ENCODE data around the gene STX5.
"Not testable (repeated sequence)": the region's sequence is repeated elsewhere in the genome, so short reads cannot be mapped to it uniquely, and the experiment has no call there.

Gene STX5

DNA sequence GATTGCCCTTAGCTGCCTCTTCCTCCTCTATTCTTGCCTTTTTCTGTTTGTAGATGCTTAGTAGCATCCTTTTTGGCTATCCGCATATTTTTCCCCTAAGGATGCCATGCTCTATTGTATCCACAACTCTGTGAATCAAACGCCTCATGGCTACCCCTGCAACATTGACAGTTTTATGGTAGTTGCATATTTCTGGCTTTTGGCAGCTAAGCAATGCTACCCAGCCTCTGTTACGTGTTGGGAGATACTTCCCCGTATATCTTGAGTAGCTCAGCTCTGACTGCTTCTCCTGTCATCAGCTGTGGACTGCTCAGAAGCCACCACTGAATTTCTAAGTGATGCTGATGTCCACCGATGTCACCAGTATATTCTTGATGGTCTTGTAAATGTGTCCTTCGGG, 33.8 kb upstream of the STX5 start:
- DNase-seq (ENCODE audit: low read depth, low spot score): no peak
- TF ChIP-seq FOXP2 (optimal IDR thresholded peaks at IDR 0.05; ENCODE audit: control extremely low read depth, extremely low read length, insufficient read depth): no peak
- no peak for TF ChIP-seq POLR2AphosphoS5 (IDR thresholded peaks at IDR 0.05; ENCODE audit: borderline replicate concordance, low read depth, low read length)
- TF ChIP-seq EZH2 (IDR thresholded peaks at IDR 0.05): no peak

GRCh38 chr11:62863687-62864335, 32.0 kb upstream of the STX5 start:
- Histone ChIP-seq H3K36me3 (ENCODE audit: insufficient read depth, low read length) (peaks cover 50% of the 10 kb centered on the region), H3K9ac (ENCODE audit: insufficient read length) (no peak overlapping the region), H3K9me3 (ENCODE audit: low read depth, low read length) (no peaks in the 10 kb centered on the region), H3K27ac (no peak overlapping the region; the same call in 1 of the 2 replicates), H3K4me3 (no peak overlapping the region)
- DNase-seq (ENCODE audit: low read depth, low spot score): no peak
- no peak for TF ChIP-seq POLR2AphosphoS5 (IDR thresholded peaks at IDR 0.05; ENCODE audit: borderline replicate concordance, low read depth, low read length)
- TF ChIP-seq EZH2 (IDR thresholded peaks at IDR 0.05): no peak
- TF ChIP-seq FOXP2 (optimal IDR thresholded peaks at IDR 0.05; ENCODE audit: control extremely low read depth, extremely low read length, insufficient read depth): no peak

More for the DNA sequence above, 33.8 kb upstream of the STX5 start:
- Histone ChIP-seq H3K9ac (ENCODE audit: insufficient read length) (no peak overlapping the region), H3K27ac (no peak overlapping the region), H3K36me3 (ENCODE audit: insufficient read depth, low read length) (peaks cover 50% of the 10 kb centered on the region), H3K9me3 (ENCODE audit: low read depth, low read length) (no peaks in the 10 kb centered on the region), H3K4me3 (no peak overlapping the region)

DNA sequence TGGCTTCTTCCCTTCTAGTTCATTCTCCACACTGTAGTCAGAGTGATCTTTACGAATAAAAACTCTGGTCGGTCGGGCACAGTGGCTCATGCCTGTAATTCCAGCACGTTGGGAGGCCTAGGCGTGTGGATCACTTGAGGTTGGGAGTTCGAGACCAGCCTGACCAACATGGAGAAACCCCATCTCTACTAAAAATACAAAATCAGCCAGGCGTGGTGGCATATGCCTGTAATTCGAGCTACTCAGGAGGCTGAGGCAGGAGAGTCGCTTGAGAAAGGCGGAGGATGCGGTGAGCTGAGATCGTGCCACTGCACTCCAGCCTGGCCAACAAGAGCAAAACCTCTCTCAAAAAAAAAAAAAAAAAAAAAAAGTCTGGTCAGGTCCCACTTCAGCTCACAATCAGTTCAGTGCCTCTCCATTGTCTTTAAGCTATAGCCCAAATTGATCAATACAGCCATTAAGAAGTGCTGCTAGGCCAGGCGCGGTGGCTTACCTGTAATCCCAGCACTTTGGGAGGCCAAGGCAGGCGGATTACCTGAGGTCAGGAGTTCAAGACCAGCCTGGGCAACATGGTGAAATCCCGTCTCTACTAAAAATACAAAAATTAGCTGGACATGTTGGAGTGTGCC, 29.8 kb upstream of the STX5 start:
- peaks cover 44% of the 10 kb centered on the region for H3K36me3 ChIP-seq (ENCODE audit: insufficient read depth, low read length)
- not testable (repeated sequence) for H3K4me3 ChIP-seq; H3K9me3 ChIP-seq (ENCODE audit: low read depth, low read length); H3K9ac ChIP-seq (ENCODE audit: insufficient read length); DNase-seq (ENCODE audit: low read depth, low spot score)
- peak overlapping the region; percentile 73; the same call in 1 of the 2 replicates for H3K27ac ChIP-seq

DNA sequence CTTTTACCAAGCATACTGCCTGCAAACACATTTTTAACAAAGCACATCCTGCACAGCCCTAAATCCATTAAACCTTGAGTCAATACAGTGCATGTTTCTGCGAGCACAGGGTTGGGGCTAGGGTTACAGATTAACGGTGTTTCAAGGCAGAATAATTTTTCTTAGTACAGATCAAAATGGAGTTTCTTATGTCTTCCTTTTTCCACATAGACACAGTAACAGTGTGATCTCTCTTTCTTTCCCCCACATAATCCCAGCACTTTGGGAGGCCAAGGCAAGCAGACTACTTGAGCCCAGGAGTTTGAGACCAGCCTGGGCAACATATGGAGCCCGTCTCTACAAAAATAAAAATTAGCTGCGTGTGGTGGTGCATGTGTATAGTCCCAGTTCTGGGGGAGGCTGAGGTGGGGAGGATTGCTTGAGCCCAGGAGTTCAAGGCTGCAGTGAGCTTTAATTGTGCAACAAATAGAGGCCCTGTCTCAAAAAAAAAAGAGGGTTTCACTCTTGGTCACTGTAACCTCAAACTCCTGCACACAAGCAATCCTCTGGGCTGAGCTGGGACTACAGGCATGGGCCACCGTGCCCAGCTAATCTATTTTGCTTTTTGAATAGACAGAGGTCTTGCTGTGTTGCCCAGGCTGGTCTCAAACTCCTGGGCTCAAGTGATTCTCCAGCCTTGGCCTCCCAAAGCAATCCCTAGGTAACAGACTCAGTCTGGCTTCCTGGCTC, 29.1 kb upstream of the STX5 start:
- no peak for DNase-seq (ENCODE audit: low read depth, low spot score)
- TF ChIP-seq POLR2AphosphoS5 (IDR thresholded peaks at IDR 0.05; ENCODE audit: borderline replicate concordance, low read depth, low read length) (no peak), FOXP2 (optimal IDR thresholded peaks at IDR 0.05; ENCODE audit: control extremely low read depth, extremely low read length, insufficient read depth) (no peak), EZH2 (IDR thresholded peaks at IDR 0.05) (no peak)
- Histone ChIP-seq H3K9ac (ENCODE audit: insufficient read length) (no peak overlapping the region), H3K4me3 (no peak overlapping the region), H3K36me3 (ENCODE audit: insufficient read depth, low read length) (peaks cover 38% of the 10 kb centered on the region), H3K27ac (peak overlapping the region; percentile 73), H3K9me3 (ENCODE audit: low read depth, low read length) (no peaks in the 10 kb centered on the region)

- not testable (repeated sequence) for H3K9me3 ChIP-seq (ENCODE audit: low read depth, low read length); H3K9ac ChIP-seq (ENCODE audit: insufficient read length); DNase-seq (ENCODE audit: low read depth, low spot score)
- peak overlapping the region; percentile 74 for H3K27ac ChIP-seq
- H3K4me3 ChIP-seq: peak overlapping the region; percentile 31; the same call in 1 of the 2 replicates
- peaks cover 41% of the 10 kb centered on the region for H3K36me3 ChIP-seq (ENCODE audit: insufficient read depth, low read length)
These were observed 27.4 kb upstream of the STX5 start for GRCh38 chr11:62859281-62859703.

DNA sequence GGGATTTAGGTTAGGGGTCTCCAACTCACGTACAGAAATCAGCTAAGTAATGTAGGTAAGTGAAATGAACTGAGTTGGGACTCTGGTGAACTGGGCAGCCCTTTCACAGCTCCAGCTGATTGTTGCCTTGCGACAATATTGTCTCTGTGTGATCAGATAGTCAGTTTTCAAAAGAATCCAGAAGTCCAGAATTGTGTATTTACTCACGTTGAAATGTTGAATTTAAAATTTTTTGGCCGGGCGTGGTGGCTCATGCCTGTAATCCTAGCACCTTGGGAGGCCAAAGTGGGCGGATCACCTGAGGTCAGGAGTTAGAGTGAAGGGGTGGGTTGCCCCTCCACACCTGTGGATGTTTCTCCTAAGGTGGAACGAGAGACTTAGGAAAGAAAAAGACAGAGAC, 26.4 kb upstream of the STX5 start:
- Histone ChIP-seq H3K36me3 (ENCODE audit: insufficient read depth, low read length) (peaks cover 46% of the 10 kb centered on the region), H3K27ac (peak overlapping the region; percentile 94; the same call in 1 of the 2 replicates), H3K9ac (ENCODE audit: insufficient read length) (peak overlapping the region; percentile 99), H3K9me3 (ENCODE audit: low read depth, low read length) (no peaks in the 10 kb centered on the region), H3K4me3 (peak overlapping the region; percentile 94)
- TF ChIP-seq FOXP2 (optimal IDR thresholded peaks at IDR 0.05; ENCODE audit: control extremely low read depth, extremely low read length, insufficient read depth) (no peak), POLR2AphosphoS5 (IDR thresholded peaks at IDR 0.05; ENCODE audit: borderline replicate concordance, low read depth, low read length) (no peak), EZH2 (IDR thresholded peaks at IDR 0.05) (no peak)
- no peak for DNase-seq (ENCODE audit: low read depth, low spot score)

DNA sequence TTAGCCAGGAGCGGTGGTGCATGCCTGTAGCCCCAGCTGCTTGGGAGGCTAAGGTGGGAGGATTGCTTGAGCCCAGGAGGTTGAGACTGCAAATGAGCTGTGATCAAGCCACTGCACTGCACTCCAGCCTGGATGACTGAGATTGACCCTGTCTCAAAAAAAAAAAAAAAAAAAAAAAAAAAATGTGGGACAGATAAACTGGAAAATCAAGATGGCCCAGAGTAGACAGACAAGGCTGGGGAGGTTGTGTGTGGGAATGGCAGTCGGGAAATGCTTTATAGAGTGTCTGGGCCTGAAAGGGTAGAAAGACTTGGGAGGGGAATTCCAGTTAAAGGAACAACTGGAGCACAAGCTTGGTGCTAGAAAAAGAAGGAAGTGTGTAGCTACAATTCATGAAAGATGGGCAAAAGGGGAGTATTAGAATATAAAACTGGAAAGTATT, 25.7 kb upstream of the STX5 start:
- peaks cover 49% of the 10 kb centered on the region for H3K36me3 ChIP-seq (ENCODE audit: insufficient read depth, low read length)
- TF ChIP-seq POLR2AphosphoS5 (IDR thresholded peaks at IDR 0.05; ENCODE audit: borderline replicate concordance, low read depth, low read length): no peak
- TF ChIP-seq EZH2 (IDR thresholded peaks at IDR 0.05): no peak
- TF ChIP-seq FOXP2 (optimal IDR thresholded peaks at IDR 0.05; ENCODE audit: control extremely low read depth, extremely low read length, insufficient read depth): no peak
- no peak for DNase-seq (ENCODE audit: low read depth, low spot score)
- H3K4me3 ChIP-seq: peak overlapping the region; percentile 94
- peak overlapping the region; percentile 94 for H3K27ac ChIP-seq
- H3K9me3 ChIP-seq (ENCODE audit: low read depth, low read length): no peaks in the 10 kb centered on the region
- peak overlapping the region; percentile 99 for H3K9ac ChIP-seq (ENCODE audit: insufficient read length)

DNA sequence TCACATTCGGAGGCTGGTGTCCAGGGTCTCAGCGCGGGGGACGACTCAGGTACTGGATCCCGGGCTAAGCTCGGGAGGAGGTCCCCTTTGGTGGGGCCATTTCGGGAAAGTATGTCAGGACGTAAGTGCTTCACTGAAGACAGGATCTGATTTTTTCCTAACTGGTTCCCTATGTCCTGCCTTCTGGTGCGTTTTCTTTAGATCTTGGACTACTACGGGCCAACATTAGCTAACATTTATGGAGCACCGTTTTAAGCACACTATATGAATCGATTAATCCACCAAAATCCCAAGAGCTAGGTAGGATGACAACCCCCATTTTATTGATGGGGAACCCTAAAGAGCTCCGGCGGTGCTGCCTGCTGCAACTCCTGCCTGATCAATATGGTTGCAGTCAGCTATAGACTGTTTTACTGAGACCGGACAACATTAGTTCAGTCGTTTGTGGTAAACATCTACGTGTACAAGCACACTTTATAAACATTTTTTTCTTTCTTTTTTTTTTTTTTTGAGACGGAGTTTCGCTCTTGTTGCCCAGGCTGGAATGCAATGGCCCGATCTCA, 24.6 kb upstream of the STX5 start:
- peaks cover 58% of the 10 kb centered on the region for H3K36me3 ChIP-seq (ENCODE audit: insufficient read depth, low read length)

More for the DNA sequence above, 24.6 kb upstream of the STX5 start:
- Histone ChIP-seq H3K4me3 (peak overlapping the region; percentile 94), H3K27ac (peak overlapping the region; percentile 94), H3K9me3 (ENCODE audit: low read depth, low read length) (no peaks in the 10 kb centered on the region), H3K9ac (ENCODE audit: insufficient read length) (peak overlapping the region; percentile 99)
- no peak for TF ChIP-seq POLR2AphosphoS5 (IDR thresholded peaks at IDR 0.05; ENCODE audit: borderline replicate concordance, low read depth, low read length)
- no peak for TF ChIP-seq FOXP2 (optimal IDR thresholded peaks at IDR 0.05; ENCODE audit: control extremely low read depth, extremely low read length, insufficient read depth)
- TF ChIP-seq EZH2 (IDR thresholded peaks at IDR 0.05): no peak
- no peak for DNase-seq (ENCODE audit: low read depth, low spot score)
